NB4 (cell line): Measurements from ENCODE around the gene ITLN1.
"Not testable (repeated sequence)": the region's sequence is repeated elsewhere in the genome, so short reads cannot be mapped to it uniquely, and the experiment has no call there.

ENCODE experiments used
- CTCF ChIP-seq: IDR thresholded peaks from one replicate; pipeline ENCODE4 v1.5.1; 2012; ENCODE audit warnings: low read depth, low read length
- MAX ChIP-seq: IDR thresholded peaks from 2 replicates; pipeline ENCODE4 v1.6.1; 2011; ENCODE audit warnings: low read depth, low read length
- POLR2A ChIP-seq: IDR thresholded peaks from 2 replicates; pipeline ENCODE4 v1.6.1; 2011; ENCODE audit warnings: mild to moderate bottlenecking; ENCODE audit not compliant: insufficient read length; ENCODE audit errors: extremely low read depth

GRCh38 chr1:160902251-160902650, 17.3 kb upstream of the ITLN1 start:
- not testable (repeated sequence) for TF ChIP-seq CTCF, POLR2A, MAX
